Measurements from ENCODE around the gene HMGN1. TPM values are rescaled to one million over a fixed set of nuclear protein-coding genes. Genes with fewer than 3 reads are reported as not detected.

HMGN1 gene
- total RNA-seq, 2 donors from 2014 or later = 37.1 to 39.6 TPM

DNA sequence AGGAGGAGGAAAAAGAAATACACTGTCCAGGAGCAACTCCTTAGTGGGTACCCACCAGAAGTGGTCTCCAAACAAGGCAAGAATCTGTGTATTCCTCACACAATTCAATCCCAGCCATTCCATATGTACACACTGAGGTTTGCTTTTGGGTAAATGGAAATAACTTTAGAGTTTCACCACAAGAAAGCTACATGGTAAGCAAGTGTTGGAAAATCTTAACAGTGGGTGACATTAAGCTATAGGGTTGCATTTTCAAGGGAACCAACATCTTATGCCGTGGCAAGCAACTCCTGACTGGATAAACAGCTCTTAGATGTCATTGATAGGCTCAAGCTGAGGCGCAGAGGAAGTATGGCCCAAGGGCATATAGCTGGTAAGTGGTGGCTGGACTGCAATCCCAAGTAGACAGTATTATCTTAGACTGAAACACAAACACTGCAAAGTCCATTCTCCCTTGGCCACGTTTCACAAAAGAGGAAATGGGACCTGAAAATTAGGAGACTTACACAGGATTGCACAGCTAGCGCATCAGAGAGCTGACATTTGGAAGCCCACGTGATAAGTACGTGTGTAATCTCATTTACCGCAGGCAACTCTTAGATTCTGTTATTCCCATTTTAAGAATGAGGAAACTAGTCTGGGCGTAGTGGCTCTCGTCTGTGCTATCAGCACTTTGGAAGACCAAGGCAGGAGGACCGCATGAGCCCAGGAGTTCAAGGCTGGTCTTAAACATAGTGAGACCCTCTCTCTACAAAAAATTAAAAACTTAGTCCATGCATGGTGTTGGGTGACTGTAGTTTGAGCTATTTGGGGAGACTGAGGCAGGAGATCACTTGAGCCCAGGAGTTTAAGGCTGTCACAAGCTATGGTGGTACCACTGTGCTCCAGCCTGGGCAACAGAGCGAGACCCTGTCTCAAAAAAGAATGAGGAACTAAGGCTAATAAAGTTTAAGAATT lies 31.5 kb downstream of the HMGN1 start:
- DNase-seq (ENCODE audit: low spot score) = no peak
- Histone ChIP-seq H3K4me3 (no peak overlapping the region), H3K27ac (no peak overlapping the region), H3K27me3 (no peaks in the 10 kb centered on the region), H3K36me3 (no peaks in the 10 kb centered on the region), H3K4me1 (peaks cover 0 to 29% of the 10 kb centered on the region in 2 donors), H3K9me3 (no peaks in the 10 kb centered on the region)
- TF ChIP-seq CTCF (IDR thresholded peaks at IDR 0.05) = no peak

DNA sequence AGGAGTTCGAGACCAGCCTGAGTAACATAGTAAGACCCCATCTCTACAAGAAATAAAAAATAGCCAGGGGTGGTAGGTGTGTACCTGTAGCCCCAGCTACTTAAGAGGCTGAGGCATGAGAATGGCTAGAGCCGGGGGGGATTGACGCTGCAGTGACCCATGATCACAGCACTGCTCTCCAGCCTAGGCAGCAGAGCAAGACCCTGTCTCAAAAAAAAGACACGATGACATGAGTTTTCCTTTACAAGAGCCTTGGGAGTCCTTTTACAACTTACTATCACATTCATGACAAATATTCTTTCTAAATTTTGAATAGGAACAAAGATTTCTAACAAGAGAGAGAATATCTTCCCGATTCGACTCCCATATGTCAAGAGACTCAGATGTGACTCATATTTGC lies 32.2 kb downstream of the HMGN1 start:
- no peaks in the 10 kb centered on the region for H3K27me3 ChIP-seq
- H3K27ac ChIP-seq = peak overlapping the region in 1 of 2 donors; percentile 7
- TF ChIP-seq CTCF (IDR thresholded peaks at IDR 0.05) = no peak
- H3K4me1 ChIP-seq = peaks cover 0 to 34% of the 10 kb centered on the region in 2 donors
- no peak for DNase-seq (ENCODE audit: low spot score)
- H3K9me3 ChIP-seq = no peaks in the 10 kb centered on the region
- no peak overlapping the region for H3K4me3 ChIP-seq
- H3K36me3 ChIP-seq = no peaks in the 10 kb centered on the region

DNA sequence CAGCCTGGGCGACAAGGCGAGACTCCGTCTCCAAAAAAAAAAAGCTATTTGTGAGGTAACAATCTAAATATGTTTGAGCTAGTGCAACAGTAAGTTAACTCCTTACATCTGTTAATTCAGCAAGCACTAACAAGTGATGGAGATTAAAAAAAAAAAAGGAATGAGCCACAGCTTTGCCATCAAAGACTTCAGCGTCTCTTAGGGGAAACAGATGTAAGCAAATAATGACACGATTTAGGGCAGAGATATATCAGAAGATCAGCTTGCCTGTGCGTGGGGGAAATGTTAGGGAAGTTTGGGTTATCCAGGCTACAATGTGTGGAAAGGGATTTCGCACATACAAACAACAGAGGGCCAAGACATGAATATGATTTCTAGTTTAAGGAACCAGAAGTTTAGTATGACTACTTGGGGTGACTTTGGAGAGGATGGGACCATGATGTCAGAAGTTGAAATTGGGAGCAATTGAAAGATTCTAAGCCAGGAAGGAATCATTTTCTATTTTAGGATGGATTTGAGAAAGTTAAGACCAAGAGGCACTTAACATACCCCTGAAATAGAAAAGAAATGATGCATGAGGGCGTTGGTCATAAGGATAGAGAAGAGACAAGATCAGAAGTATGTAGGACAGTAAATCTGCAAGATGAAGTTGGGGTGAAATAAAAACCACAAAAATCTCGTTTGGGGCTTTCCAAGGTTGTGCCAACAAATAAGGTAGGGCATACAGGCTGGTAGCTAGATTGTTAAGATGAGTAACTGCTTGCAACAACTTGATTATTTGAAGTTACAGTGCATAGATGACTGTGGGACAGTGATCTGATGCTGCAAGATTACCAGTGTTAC lies 33.1 kb downstream of the HMGN1 start:
- DNase-seq (ENCODE audit: low spot score) = no peak
- no peak for TF ChIP-seq CTCF (IDR thresholded peaks at IDR 0.05)
- Histone ChIP-seq H3K27me3 (no peaks in the 10 kb centered on the region), H3K4me3 (no peak overlapping the region), H3K36me3 (peaks cover 5% of the 10 kb centered on the region), H3K9me3 (no peaks in the 10 kb centered on the region), H3K27ac (no peak overlapping the region), H3K4me1 (peaks cover 0 to 41% of the 10 kb centered on the region in 2 donors)

DNA sequence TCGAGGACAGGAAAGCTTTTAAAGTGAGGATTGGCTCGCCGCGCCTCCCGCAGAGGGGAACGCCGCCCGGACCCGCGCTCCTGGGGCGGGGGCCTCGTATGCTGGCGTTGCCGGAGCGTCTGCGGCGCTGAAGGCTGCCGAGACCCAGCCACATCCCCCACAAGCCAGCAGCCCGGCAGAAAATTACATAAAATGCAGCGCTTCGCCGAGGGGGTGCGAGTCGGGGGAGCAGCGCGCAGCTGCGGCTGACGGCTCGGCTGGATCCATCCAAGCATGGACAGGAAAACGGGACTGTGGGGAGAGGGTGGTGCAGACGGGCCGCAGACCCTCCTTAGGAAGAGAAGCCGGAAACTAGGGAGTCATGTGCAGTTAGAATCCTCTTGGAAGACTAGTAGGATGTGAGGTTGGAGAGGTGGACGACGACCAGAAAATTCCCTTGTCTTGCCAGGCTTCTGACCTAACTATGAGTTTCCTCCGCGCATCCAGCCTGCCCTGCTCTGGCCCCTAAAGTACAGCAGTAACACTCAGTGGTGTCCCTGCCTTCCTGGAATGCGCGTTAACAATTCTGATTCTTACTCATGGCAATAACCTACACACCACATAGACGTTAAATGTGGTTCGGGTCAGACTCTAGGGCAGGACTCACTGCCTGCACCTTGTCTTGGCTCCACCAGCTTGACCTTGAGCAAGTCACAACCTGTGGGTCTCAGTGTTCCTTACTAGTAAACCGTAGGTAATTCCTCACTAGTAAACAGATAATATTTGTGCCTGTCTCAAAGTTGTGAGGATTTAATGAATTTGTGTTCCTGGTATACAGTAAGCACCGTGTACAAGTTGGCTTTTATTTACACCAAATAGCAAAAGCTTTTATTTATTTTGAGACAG lies 34.5 kb downstream of the HMGN1 start:
- Histone ChIP-seq H3K9me3 (no peaks in the 10 kb centered on the region), H3K4me1 (peaks cover 0 to 30% of the 10 kb centered on the region in 2 donors)
- DNase-seq (ENCODE audit: low spot score) = peak; percentile 73

More for the DNA sequence above, 34.5 kb downstream of the HMGN1 start:
- Histone ChIP-seq H3K27me3 (no peaks in the 10 kb centered on the region), H3K27ac (peak overlapping the region; percentile 96 to 99), H3K4me3 (peak overlapping the region; percentile 83 to 96), H3K36me3 (peaks cover 8% of the 10 kb centered on the region)
- TF ChIP-seq CTCF (IDR thresholded peaks at IDR 0.05) = peak in 1 of 2 donors; percentile 32
